Stimulated activated CD8-positive, alpha-beta memory T cell treated with anti-CD3 and anti-CD28 coated beads, Interleukin-4, amount 100 ng/mL, for 24 hours (primary cell): ENCODE data around the gene MPPED2.

Experiments
- DNase-seq: peaks from one replicate; pipeline ENCODE4 v3.0.0-alpha.2; 2020; ENCODE audit warnings: low read depth

Gene MPPED2

DNA sequence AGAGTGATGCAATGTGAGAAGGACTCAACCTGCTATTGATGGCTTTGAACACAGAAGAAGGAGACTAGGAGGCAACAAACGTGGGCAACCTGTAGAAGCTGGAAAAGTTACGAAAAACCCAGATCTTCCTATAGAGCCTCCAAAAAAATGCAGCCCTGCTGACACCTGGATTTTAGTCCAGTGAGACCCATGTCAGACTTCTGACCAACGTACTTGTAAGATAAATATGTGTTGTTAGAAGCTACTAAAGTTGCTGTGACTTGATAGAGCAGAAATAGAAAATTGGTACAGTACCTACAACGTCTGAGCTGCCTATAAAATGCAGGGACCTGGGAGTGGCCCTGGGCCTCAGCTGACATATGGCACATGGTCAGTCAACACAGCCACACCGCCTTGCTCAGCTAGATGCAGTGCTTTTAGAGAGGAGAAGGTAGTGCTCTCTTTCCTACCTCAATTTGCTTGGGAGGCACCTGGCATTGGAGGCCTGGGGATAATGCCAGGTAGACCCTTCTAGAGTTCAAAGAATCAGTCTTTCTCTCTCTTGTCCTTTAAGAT, 165.8 kb downstream of the MPPED2 start:
- no peak for DNase-seq

DNA sequence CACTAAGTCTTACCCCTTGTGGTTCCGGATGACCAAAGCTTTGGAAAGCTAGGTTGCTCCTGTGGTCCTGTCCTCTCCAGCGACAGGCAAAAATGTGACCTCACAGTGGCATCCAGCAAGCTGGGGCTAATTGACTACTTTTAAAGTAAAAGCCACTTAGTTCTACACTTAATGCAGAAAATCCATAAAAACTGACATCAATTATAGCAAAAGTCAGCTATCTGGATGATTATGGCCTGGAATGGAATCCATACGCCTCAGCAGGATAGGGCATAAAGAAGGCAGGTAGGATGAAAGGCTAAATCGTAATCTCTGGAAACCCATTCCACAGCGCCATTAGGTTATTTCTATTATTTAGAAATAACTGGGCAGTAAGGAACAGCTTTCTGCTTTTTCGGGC, 171.3 kb downstream of the MPPED2 start:
- DNase-seq = no peak

DNA sequence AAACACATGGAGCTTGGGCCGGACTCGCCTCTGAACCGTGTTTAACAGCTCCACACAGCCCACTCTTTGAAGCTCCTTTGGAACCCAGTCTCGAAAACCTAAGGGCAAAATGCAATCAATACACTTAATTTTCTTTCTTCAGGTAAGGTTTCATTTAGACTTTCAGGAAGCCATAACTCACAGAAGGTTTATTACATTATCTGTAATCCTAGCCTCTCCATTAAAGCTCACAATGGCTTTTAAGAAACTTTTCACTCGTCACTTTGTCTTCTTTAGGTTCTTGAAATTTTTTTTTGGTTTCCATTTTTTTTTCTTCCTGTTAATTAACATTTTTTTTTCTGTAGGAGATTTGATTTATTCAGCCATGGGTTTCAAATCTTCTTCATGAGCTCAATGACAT, 171.9 kb downstream of the MPPED2 start:
- no peak for DNase-seq

DNA sequence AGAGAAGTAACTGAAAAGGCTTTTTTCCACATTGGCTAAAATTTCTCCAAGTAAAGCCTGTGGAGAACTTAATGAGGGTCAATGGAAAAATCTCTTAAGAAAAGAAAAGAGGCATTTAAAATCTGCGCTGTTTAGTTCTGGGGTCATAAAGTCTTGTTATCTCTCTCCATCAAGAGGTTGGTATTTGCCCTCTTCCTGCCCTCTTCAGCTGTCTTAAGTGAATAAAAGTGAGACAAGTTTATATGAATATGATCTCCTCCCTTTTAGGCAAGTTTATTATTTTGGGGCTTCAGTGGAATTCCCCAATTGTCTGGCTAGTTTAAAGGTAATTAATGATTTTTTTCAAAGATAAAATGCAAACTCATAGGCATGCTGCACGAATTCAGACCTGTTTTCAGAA, 173.6 kb downstream of the MPPED2 start:
- DNase-seq = no peak

DNA sequence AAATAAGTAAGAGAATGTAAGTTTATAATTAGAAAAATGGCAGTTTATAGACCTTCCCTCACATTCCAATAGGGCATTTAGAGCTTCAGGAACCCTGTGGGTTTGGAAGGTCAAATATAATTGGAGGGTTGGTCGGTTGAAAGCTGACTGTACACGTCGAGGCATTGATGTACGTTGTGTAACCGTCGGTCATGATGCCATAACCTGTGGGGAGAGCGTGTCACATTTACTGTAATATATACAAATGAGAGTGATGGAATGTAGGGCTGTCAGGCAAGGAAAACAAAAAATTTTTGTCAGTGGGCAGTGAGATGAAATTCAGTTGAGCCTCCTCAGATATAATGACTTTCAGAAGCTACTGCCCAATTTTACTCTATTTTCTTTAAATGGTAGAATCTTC, 174.8 kb downstream of the MPPED2 start:
- DNase-seq = no peak

DNA sequence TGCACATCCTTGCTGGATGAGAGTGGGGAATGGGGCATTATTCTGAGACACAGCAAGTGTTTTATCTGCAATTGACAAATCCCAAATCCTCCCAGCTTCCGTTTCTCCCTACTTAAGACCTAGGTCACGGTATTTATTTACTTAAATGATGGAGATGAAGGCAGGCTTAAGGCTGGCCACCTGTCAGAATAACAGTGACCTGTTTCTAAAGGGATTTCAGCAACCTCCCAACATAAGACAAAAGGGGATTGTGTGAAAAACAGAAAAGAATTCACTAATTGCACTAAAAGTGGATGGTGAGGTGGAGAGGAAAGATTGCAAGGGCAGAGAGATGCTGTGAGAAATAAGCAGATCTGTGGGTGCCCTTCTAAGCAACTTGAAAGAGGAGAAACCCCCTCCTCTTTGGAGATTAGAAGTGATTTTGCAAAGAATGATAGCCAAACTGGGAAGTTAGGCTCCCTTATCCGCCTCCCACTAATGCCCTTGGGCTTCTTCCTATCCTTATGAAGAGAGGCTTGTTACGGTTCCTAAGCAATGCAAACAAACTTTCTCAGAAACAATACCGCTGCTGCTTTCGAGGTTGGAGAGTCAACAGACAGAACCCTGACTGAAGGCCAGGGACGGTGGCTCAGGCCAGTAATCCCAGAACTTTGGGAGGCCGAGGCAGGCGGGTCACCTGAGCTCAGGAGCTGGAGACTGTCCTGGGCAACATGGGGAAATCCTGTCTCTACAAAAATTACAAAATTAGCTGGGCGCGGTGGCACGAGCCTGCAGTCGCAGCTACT, 179.0 kb downstream of the MPPED2 start:
- no peak for DNase-seq

DNA sequence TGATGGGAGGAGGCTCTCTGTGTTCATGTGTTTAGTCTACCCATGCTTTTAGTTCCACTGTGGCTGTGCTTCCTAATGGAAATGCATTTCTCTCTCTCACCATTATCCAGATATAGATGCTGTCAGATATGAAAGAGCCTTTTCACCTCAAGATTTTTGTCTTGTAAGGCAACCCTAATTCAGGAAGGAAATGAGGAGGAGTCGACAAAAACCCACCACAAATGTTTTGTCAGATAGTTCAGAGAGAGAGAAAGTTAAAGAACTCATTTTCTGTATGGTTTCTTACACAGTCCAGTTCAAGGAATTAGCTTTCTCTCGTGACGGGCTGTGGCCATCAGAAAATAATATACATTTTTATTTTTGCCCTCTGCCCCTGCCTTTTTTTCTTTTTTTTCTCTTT, 180.8 kb downstream of the MPPED2 start:
- DNase-seq = no peak

DNA sequence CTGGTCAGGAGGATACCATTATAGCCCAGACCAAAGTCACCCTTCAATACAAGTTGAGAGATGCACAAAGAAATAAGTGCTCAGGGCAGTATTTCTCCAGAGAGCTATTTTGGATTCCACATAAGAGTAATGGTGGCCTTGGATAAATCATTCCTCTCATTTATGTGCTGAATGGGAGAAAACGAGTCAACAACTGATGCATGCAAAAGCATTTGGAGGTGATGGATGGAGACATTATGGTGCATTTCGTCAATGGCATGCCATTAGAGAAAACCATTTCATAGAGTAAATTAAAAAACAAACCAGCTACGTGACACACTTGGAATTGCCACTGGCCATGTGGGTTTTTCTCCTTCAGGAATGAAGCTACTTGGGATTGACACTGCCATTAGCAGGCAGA, 182.0 kb downstream of the MPPED2 start:
- no peak for DNase-seq

DNA sequence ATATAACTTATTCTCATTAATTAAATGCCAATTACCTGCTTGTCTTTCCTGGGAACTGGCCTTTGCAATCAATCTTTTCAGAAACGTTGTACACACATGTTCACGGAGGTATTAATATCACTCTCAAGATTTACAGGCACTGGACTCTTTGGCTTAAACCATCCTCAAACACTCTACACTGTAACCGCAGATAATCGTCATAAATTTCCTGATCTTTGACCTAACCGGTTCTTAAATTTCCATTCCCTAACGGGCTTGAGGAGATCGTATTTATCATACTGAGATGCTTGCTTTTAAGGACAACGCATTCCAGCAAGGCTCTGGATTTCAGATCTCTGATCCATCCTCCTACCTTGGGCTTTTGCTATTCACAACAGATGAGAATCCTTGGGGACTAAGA, 190.4 kb downstream of the MPPED2 start:
- no peak for DNase-seq

DNA sequence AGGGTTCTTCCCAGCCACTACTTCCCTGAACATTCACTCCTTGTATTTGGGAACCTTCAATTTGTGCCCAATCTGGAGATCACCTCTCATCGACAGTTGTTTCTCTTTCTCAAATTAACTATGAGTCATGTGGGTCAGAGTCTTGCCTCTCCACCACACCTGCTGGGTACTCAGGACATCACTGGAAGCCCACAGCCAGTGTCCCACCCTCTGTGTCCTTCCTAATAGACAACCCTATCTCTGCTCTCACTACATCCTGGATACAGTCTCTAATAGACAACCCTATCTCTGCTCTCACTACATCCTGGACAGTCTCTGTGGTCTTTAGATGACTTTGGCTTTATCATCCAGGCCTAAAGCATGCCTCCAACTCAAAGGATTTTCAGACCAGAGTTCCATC, 193.1 kb downstream of the MPPED2 start:
- no peak for DNase-seq

DNA sequence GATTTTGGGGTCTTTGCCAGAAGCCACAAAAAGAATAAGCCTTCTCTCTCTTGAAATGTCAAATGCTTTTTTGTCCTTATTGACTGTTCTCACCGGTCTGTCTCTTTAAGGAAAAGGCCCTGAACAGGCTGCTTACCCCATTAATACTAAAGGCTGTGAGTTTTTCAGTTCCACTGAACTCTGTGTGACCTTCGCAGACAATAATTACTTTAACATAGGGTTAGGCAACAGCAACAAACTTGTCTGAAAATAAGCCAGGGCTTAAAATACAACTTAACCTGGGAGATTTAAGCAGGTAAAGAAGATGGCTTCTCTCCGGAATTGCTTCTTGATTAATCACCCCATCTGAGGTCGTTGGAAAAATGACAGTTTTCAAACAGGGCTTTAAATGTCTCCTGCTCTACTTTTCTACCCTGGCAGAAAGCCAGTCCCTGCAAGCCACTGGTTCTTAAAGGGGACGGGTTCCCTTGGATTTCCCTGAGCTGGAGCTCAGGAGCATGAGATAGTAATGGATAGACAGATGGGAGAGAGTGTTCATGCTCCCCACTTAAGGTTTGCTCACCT, 193.8 kb downstream of the MPPED2 start:
- DNase-seq = no peak

DNA sequence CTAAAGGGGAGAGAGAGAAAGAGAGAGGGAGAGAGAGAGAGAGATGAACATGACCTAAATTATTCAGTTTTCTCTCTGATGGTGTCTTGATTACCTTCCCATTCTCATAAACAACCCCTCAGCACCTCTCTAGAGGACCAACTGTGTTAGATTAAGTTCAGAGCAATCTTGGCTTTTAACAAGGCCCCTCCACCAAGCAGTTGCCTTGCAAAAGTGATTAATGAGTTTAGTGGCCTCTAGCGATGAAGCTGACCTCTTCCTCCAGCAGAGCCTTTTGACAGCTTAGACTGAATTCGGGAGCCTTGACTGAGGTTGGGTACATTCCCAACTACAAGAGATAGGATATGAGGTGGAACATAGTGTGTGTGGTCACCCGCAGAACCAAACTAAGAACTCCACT, 197.2 kb downstream of the MPPED2 start:
- DNase-seq = no peak

DNA sequence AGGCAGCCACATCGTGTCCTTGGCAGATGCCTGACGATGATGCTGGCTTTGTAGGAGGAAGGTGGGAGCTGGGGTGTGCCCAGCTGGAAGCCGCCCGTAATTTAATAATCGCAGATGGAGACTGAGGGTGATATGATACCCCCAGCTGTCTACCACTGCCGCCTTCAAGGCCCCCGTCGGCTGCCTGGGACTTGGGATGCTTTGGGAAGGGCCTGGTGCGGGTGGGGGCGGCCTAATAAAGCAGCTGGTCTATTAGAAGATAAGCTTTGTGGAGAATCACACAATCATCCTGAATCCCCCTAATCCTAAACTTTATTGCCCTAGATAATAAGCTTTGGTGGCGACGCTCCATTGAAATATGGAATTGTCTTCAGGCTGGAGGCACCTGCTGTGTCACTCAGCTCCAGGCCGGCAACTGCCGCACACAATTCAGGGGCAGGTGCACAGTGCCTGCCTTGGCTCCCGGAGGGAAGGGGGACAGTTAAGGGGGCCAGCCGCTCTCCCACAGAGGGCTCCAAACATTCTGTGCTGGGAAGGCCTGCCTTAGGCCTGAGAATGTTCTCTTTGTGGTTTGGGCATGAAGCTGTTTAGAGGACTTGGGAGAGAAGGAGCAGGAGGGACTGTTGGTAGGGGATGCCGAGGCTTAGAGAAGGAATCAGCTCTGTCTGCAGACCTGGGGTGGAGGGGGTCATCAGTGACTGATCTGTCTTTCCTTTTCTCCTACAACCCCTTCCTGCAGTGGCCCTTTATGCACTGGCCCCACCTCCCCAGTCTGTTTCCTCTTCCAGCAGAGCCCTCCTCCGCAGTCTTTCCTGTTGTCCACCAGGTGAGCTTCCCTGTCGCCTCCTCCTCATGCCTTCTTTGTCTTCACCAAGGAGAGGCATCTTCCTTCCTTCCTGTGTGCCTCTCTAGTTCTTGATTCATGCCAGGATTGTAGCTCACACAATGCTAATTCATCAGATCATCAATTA, 198.0 kb downstream of the MPPED2 start:
- DNase-seq = no peak

DNA sequence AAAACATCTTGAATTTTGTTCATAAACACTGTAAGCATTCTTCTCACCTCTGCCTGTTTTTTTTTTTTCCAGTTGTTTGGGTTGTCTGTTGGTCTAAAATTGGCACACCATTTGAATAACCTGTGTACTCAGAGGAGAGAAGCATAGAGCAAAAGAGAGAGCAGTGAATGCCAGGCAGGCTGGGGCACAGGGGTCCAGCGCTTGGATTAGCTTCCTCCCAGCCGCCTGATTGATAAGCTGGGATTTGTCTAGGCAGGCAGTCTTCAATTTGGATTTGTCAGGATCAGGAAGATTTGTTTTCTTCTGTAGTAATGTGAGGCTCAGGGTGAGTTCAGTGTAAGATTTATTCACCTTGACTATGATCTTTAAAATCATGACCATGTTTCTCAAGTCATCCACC, 204.3 kb downstream of the MPPED2 start:
- DNase-seq = no peak

DNA sequence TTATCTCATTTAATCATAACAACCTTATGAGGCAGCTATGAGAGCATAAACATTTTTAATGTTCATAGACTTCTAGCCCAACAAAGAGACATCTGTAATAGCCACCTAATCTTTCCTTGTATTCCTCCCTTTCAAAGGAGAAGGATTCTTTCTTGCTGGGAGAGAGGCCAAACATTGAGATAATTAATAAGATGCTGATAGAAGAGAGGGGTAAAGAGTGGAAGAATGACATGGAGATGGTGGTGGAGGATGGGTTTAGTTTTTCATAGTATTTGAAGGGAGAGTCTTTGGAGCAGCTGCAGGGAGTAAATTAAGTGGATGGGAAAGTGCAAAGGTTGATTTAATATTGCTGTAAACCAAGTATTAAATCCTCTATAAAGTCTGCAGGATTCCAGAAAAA, 205.3 kb downstream of the MPPED2 start:
- no peak for DNase-seq

DNA sequence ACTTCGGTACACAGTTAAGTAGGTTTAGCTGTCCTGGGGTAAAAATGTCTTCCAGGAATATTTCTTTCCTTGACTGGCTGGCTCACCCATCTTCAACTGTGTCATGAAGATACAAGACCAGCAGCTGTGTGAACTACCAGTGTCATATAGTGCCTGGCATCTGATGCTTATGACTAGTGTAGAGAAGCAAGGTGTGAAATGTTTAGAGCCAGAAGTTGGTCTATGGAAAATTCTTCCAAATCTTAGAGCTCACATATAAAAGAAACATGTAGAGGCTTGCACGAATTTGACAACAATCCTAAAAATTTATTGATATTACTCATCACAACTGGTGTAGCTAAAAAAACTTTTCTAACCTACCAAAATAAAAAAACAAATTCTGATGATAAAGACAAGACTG, 208.8 kb downstream of the MPPED2 start:
- DNase-seq = no peak

DNA sequence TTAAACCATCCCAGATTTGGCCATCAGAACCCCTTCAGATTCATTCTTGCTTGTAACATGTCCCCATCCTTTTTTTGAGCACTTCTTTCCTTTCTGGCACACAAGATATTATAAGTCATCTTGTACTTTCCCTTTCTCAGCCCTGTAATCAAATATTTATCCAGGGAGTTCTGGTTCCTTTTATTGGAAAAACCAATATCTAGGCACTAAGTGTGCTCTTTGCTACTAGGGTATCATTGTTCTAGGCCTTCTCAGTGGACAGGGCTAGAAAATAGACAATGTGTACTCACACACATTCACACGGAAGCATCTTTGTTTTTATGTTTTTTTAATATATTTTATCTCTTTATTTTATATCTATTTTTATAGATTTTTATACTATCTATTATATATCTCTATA, 216.0 kb downstream of the MPPED2 start:
- no peak for DNase-seq

DNA sequence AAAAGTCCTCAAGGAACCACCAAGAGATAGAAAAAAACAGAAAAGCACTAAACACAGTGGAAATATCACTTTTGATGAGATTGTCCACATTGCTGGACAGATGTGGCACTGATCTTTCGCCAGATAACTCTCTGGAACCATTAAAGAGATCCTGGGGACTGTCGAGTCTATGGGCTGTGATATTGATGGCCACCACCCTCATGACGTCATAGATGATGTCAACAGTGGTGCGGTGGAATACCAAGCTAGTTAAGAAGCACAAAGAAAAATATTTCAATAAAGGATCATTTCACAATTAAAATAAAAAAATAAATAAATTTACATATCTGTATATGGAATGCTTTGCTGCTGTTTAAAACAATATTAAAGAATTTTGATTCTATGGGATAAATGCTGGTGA, 217.8 kb downstream of the MPPED2 start:
- no peak for DNase-seq

DNA sequence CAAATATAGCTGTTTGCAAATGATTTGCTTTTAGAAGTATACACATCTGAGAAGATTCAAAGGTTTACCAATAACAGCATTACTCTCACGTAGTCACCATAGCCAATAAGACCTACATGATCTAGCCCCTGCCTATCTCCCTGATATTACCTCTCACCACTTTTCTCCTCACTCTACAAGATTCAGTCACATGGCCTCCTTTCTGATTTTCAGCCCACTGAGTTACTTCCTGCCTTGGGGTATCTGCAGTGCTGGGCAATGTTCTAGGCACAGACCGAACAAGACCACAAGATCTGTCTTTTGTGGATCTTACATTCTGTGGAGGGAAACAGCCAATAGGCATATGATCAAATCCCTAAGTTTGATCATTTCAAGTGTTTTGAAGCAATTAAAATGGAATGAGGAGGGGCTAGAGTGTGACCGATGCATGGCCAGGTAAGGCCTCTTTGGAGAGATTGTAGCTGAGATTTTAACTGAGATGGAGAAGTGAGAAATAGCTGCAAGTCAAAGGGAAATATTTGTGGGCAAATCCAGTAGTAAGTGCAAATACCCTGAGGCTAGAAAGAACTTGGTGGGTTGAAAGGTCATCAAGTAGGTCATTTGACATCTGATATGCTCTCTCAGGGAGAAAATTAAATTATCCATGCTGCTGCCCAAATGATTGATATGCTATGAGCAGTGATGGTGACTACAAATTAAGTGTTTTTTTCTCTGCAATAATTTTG, 220.2 kb downstream of the MPPED2 start:
- DNase-seq = no peak

DNA sequence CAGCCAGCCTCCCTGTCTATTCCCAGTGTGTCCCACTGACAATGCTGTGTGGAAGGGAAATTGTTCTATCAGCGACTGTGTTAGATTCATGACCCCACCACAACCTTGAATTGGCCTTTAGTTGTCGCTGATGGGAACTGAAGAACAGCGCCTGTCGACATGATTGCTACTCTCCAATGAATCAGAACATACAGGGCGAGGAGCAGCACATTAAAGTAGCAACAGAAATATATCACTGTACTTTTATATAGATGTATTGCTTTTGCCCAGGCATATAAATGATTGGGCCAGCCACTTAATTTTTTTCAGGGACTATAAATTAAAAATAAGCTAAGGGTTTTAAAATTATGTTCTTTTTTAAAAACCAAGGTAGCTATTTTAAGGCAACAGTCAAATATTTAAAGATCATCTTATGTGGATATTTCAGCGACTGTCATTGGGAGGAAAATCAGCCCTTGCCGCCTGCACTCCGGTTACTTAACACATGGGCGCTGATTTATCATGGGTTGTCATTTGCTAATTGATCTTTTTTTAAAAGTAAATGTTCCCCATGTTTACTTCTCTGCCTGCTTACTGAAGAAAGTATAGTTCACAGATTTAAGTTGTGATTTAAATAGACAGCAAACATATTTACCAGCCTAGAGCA, 221.2 kb downstream of the MPPED2 start:
- no peak for DNase-seq

DNA sequence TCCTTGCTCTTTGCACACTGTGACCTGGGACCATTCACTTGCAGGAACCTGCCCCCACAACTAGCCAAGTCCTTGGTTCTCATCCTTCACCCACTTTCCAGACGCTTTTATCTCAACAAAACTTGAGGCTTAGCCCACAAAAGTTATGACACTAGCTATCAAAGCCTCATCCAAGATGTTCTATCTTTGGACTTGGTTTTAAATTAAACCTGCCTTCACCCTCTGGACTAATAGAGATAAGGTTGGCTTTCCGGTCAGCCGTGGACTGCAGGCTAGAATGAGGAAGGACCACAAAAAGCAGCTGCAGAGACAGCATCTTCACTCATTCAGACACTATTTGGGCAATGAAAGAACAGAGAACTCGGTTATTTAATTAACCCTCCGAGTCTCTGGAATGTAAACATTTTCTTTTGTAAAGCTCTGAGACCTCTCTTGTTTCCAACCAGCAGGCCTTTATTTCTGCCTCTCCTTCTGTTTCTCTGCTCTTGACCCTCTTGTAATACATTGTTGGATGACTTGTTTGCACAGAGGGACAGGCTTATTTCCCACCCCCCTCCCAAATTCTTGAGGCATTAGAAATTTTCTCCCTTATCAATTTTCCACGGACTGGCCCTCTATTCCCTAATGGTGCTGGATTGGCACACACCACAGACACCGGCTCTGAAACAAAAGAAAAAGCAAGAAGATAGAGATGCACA, 221.9 kb downstream of the MPPED2 start:
- DNase-seq = no peak
